Mammary epithelial cell (primary cell): ENCODE data around the gene PLCG2.

Experiments
- CTCF ChIP-seq, 2 donors: IDR thresholded peaks in 1 of 2; conservative IDR thresholded peaks in 1 of 2; 2 replicates each; pipeline ENCODE4 v1.5.1; 2011 to 2012; ENCODE audit warnings: inconsistent platforms in 2 of 2, low read length in 2 of 2, mild to moderate bottlenecking in 2 of 2, control low read depth in 1 of 2, low read depth in 1 of 2; ENCODE audit not compliant: insufficient read depth in 1 of 2; ENCODE audit errors: extremely low read depth in 1 of 2
- EZH2 ChIP-seq: IDR thresholded peaks from 2 replicates; pipeline ENCODE4 v1.6.1; 2012; ENCODE audit warnings: low read length, inconsistent platforms, borderline replicate concordance

GRCh38 chr16:82006036-82006435 lies 226.9 kb downstream of the PLCG2 start:
- no peak for TF ChIP-seq CTCF (conservative IDR thresholded peaks at IDR 0.05 in 1 of 2, IDR thresholded peaks at IDR 0.05 in 1 of 2; ENCODE audit: extremely low read depth in 1 of 2, insufficient read depth in 1 of 2, low read depth in 1 of 2, low read length in 2 of 2)
- no peak for TF ChIP-seq EZH2
